CD4-positive, alpha-beta T cell treated with Interleukin-4 for 1 hour (primary cell): ENCODE measurements around the gene IL22RA1.

Source experiments
- DNase-seq, 2 donors: peaks; one replicate each; pipeline ENCODE4 v3.0.0-alpha.2; 2020 to 2022

The IL22RA1 gene

GRCh38 chr1:24095140-24095859, 47.6 kb downstream of the IL22RA1 start:
- DNase-seq, result no peak

GRCh38 chr1:24094554-24094953, 48.4 kb downstream of the IL22RA1 start:
- DNase-seq, result no peak

GRCh38 chr1:24093732-24094131, 49.2 kb downstream of the IL22RA1 start:
- no peak for DNase-seq

DNA sequence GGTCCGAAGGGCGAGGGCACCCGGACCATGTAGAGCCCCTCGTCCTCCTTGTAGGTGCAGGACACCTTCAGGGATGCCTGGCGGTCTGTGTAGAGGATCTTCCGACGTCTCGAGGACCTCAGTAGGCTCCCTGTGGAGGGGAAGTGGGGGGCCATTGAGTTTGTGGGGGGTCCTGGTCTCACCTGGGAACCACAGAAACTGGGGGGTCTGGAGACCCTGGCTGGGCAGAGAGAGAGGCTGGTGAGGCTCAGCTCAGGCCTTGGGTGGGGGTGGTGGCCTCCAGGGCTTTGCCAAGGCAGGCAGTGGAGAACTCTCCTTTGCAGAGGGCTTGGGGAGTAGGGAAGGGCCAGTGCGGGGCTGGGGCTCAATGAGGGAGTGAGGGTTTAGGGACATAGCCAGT, 50.0 kb downstream of the IL22RA1 start:
- DNase-seq, result no peak

- no peak for DNase-seq
These were observed 50.9 kb downstream of the IL22RA1 start for GRCh38 chr1:24091971-24092482.

GRCh38 chr1:24090736-24091135, 52.2 kb downstream of the IL22RA1 start:
- DNase-seq, result no peak

GRCh38 chr1:24089743-24090555, 53.0 kb downstream of the IL22RA1 start:
- no peak for DNase-seq

GRCh38 chr1:24089027-24089742, 53.8 kb downstream of the IL22RA1 start:
- DNase-seq, result no peak

- no peak for DNase-seq
These were observed 56.5 kb downstream of the IL22RA1 start for GRCh38 chr1:24086466-24086865.

DNA sequence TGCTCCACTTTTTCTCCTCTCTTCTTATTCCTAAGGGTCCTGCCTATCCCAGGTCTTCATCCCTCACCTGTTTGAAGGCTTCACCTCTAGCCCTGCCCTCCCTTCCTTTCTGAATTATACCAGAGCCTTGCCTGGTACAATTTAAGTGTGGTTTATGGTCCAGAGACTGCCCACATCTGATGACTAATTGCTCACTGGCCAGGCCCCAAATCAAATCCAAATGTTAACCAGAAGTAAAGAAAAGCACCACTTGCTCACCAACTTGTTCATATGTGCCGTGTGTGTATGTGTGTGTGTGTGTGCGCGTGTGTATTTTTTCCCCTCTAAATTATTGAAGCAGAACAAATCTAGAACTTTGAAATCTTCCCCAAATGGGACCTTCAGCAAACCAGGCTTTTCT, 57.4 kb downstream of the IL22RA1 start:
- DNase-seq, result no peak

GRCh38 chr1:24085007-24085406, 57.9 kb downstream of the IL22RA1 start:
- DNase-seq, result no peak

DNA sequence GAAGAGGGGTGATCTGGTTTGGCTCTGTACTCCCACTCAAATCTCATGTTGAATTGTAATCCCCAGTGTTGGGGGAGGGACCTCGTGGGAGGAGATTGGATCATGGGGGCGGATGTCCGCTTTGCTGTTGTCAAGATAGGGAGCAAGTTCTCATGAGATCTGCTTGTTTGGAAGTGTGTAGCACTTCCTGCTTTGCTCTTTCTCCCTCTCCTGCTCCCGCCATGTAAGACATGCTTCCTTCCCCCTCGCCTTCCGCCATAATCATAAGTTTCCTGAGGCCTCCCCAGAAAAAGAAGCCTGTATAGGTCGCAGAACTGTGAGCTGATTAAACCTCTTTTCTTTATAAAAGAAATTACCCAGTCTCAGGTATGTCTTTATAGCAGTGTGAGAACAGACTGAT, 58.9 kb downstream of the IL22RA1 start:
- DNase-seq, result no peak

- no peak for DNase-seq
These were observed 60.6 kb downstream of the IL22RA1 start for GRCh38 chr1:24082372-24082771.

DNA sequence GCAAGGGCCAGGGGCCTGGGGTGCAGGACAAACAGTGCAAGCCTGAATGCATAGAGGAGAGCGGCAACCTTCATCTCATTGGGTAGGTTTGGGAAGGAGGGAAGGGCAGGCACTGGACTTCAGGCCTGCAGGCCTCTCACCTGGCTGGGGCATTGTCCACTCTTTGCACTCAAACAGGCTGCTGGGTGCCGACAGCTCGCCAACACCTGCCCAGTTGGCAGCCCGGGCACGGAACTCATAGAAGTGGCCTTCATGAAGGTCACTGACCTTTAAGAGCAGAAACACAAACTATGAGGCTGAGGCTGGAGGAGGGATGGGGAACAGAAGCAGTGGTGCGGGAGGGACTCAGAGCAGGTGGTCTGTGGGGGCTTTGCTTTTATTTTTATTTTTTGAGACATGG, 61.8 kb downstream of the IL22RA1 start:
- DNase-seq, result no peak

DNA sequence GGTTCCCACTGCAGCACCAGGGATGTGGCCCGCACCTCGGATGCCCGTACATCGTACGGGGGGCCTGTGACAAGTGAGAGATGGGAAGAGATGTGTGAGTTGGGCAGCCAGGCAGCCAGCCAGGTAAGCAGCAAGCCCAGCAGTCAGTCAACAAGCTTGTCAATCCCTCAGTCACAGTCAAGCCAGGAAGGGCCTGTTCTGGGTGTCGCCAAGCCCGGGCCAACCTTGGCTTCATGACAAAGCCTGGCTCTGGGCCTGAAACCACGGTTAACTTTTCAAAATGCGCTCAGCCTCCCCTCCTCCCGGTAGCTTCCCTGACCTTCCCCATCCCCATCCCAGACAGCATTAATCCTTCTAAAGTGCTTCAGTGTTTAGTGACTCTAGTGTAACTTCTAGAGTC, 62.8 kb downstream of the IL22RA1 start:
- no peak for DNase-seq

- no peak for DNase-seq
These were observed 65.5 kb downstream of the IL22RA1 start for GRCh38 chr1:24077278-24077978.

GRCh38 chr1:24075946-24076345, 67.0 kb downstream of the IL22RA1 start:
- no peak for DNase-seq

DNA sequence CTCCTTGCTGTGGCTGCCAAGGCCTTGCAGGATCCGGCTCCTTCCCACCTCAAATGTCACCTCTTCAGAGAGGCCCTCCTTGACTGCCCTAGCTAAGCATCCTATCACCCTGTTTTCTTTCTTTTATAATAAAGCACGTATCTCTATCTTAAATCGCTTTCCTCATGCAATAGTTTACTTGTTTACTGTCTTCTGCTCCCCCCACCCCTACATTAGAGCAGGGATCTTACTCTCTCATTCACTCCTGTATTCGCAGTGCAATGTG, 67.4 kb downstream of the IL22RA1 start:
- DNase-seq, result no peak

- no peak for DNase-seq
These were observed 67.9 kb downstream of the IL22RA1 start for GRCh38 chr1:24074817-24075589.

DNA sequence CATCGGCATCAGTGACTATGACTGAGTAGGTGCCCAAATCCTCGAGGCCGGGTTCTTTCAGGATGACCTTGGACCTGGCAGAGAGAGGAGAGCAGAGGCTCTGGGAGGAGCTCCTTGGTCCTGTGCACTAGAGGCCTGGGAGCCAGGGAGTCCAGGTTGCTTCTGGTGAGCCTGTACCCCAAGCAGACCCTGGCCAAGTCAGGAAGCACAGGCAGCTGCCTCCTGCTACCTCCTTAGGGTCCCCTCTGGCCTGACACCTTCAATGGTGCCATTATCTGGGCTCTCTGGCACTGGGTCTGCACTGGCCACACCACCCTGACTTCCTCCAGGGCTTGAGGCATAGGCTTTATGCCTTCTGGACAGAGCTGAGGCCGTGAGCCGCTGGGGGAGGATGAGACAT, 68.7 kb downstream of the IL22RA1 start:
- DNase-seq, result no peak

DNA sequence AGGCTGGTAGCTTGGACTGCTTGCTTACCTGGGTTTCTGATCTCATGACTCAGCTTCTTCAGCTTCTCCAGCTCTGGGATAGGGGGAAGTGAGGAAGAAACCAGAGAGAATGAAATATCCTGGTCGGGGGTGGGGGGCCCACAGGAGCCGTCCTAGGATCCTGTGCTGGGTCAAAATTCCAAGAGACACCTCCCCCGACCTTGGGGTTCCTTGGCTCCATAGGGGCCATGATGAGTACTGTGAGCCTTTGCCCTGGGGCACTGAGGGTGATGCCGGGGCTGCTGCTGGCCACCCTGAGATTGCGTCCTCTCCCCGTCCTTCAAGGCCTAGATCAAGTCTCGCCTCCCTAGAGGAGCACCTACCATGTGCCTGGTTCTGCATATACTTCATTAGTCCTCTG, 71.0 kb downstream of the IL22RA1 start:
- no peak for DNase-seq

DNA sequence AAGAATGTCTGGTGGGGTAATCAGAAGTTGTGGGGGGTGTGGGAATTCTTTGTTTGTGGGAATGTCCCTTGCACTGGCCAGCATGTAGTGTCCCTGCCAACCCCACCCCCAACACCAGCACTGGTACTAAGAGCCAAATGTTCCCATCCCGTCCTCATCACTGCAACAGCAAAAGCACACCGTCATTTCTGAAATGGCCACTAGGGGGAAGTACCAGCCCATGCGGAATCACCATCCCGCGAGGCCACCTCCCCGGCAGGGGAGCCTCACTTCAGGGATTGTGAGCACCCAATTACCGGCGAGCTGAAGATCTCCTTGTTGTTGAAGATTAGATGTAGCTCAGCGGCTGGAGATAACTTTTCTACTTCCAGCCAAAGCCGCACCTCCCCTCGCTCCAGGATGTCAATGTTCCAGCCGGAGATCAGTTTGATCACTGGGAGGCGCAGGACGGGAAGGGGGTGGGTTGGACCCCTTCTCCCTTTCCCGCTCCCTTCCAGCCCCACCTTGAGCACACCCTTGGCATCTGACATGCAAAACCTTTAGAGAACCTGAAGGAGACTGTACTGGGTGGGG, 72.0 kb downstream of the IL22RA1 start:
- DNase-seq, result peak; percentile 70 to 71
